ENCODE data around the gene CCDC185. TPM values are rescaled to one million over a fixed set of nuclear protein-coding genes. Genes with fewer than 3 reads are reported as not detected.
"Not testable (repeated sequence)": the region's sequence is repeated elsewhere in the genome, so short reads cannot be mapped to it uniquely, and the experiment has no call there.

CCDC185 gene
- total RNA-seq, 2 donors from 2014 or later: not detected

- Histone ChIP-seq H3K9me3 (no peaks in the 10 kb centered on the region), H3K36me3 (no peaks in the 10 kb centered on the region), H3K4me3 (no peak overlapping the region), H3K4me1 (ENCODE audit: control insufficient read depth in 1 of 2, low read depth in 2 of 2) (no peaks in the 10 kb centered on the region), H3K27ac (no peak overlapping the region), H3K27me3 (replicated peaks; ENCODE audit: insufficient read depth) (no peaks in the 10 kb centered on the region)
- ATAC-seq (ENCODE audit: insufficient number of reproducible peaks, low FRiP score, low read depth): no peak
- no peak for DNase-seq (ENCODE audit: low spot score)
- TF ChIP-seq CTCF (IDR thresholded peaks at IDR 0.05): no peak
These were observed 1.0 kb downstream of the CCDC185 start for GRCh38 chr1:223394242-223394641.

GRCh38 chr1:223394706-223395105 lies 1.5 kb downstream of the CCDC185 start:
- no peak overlapping the region for H3K27ac ChIP-seq
- no peaks in the 10 kb centered on the region for H3K4me1 ChIP-seq (ENCODE audit: control insufficient read depth in 1 of 2, low read depth in 2 of 2)
- no peak overlapping the region for H3K4me3 ChIP-seq
- no peak for ATAC-seq (ENCODE audit: insufficient number of reproducible peaks, low FRiP score, low read depth)
- no peaks in the 10 kb centered on the region for H3K9me3 ChIP-seq
- TF ChIP-seq CTCF (IDR thresholded peaks at IDR 0.05): no peak
- no peak for DNase-seq (ENCODE audit: low spot score)
- H3K36me3 ChIP-seq: no peaks in the 10 kb centered on the region
- H3K27me3 ChIP-seq (replicated peaks; ENCODE audit: insufficient read depth): no peaks in the 10 kb centered on the region

GRCh38 chr1:223399393-223399792 lies 6.2 kb downstream of the CCDC185 start:
- not testable (repeated sequence) for H3K27me3 ChIP-seq (replicated peaks; ENCODE audit: insufficient read depth); H3K9me3 ChIP-seq; DNase-seq (ENCODE audit: low spot score); H3K4me3 ChIP-seq; H3K36me3 ChIP-seq; H3K27ac ChIP-seq; ATAC-seq (ENCODE audit: insufficient number of reproducible peaks, low FRiP score, low read depth); H3K4me1 ChIP-seq (ENCODE audit: control insufficient read depth in 1 of 2, low read depth in 2 of 2)

GRCh38 chr1:223401873-223402789 lies 8.9 kb downstream of the CCDC185 start:
- no peaks in the 10 kb centered on the region for H3K9me3 ChIP-seq
- H3K4me3 ChIP-seq: no peak overlapping the region
- H3K27me3 ChIP-seq (replicated peaks; ENCODE audit: insufficient read depth): no peaks in the 10 kb centered on the region
- no peak overlapping the region for H3K27ac ChIP-seq
- ATAC-seq (ENCODE audit: insufficient number of reproducible peaks, low FRiP score, low read depth): no peak
- H3K4me1 ChIP-seq (ENCODE audit: control insufficient read depth in 1 of 2, low read depth in 2 of 2): no peaks in the 10 kb centered on the region
- TF ChIP-seq CTCF (IDR thresholded peaks at IDR 0.05): no peak
- H3K36me3 ChIP-seq: no peaks in the 10 kb centered on the region
- no peak for DNase-seq (ENCODE audit: low spot score)

- no peak overlapping the region for H3K27ac ChIP-seq
- no peaks in the 10 kb centered on the region for H3K4me1 ChIP-seq (ENCODE audit: control insufficient read depth in 1 of 2, low read depth in 2 of 2)
- ATAC-seq (ENCODE audit: insufficient number of reproducible peaks, low FRiP score, low read depth): no peak
- DNase-seq (ENCODE audit: low spot score): no peak
- no peaks in the 10 kb centered on the region for H3K36me3 ChIP-seq
- H3K9me3 ChIP-seq: no peaks in the 10 kb centered on the region
- H3K27me3 ChIP-seq (replicated peaks; ENCODE audit: insufficient read depth): no peaks in the 10 kb centered on the region
- H3K4me3 ChIP-seq: no peak overlapping the region
- TF ChIP-seq CTCF (IDR thresholded peaks at IDR 0.05): no peak
These were observed 9.6 kb downstream of the CCDC185 start for GRCh38 chr1:223402790-223403142.

All from thoracic aorta (tissue), 2 donors.